Activated T-cell treated with anti-CD3 and anti-CD28 coated beads for 24 hours (primary cell): Measurements from ENCODE around the gene SORCS2.
"Not testable (repeated sequence)": the region's sequence is repeated elsewhere in the genome, so short reads cannot be mapped to it uniquely, and the experiment has no call there.

Source experiments
- DNase-seq: peaks from one replicate; pipeline ENCODE4 v3.0.0-alpha.2; 2020; ENCODE audit warnings: low read depth

Gene SORCS2

GRCh38 chr4:7450775-7451433 is 258.6 kb downstream of the SORCS2 start:
- DNase-seq = no peak

- no peak for DNase-seq
These were observed 259.1 kb downstream of the SORCS2 start for GRCh38 chr4:7451434-7451789.

GRCh38 chr4:7451800-7452199 is 259.5 kb downstream of the SORCS2 start:
- DNase-seq = no peak

- not testable (repeated sequence) for DNase-seq
These were observed 260.5 kb downstream of the SORCS2 start for GRCh38 chr4:7452802-7453201.

GRCh38 chr4:7457201-7458065 is 265.1 kb downstream of the SORCS2 start:
- DNase-seq = no peak

GRCh38 chr4:7458066-7458425 is 265.7 kb downstream of the SORCS2 start:
- no peak for DNase-seq

- no peak for DNase-seq
These were observed 266.1 kb downstream of the SORCS2 start for GRCh38 chr4:7458477-7458876.

- no peak for DNase-seq
These were observed 267.1 kb downstream of the SORCS2 start for GRCh38 chr4:7459471-7459870.

GRCh38 chr4:7460566-7460965 is 268.2 kb downstream of the SORCS2 start:
- DNase-seq = no peak

- no peak for DNase-seq
These were observed 268.9 kb downstream of the SORCS2 start for GRCh38 chr4:7461230-7461629.

- DNase-seq = no peak
These were observed 270.2 kb downstream of the SORCS2 start for GRCh38 chr4:7462509-7462971.

GRCh38 chr4:7463566-7464258 is 271.4 kb downstream of the SORCS2 start:
- no peak for DNase-seq

GRCh38 chr4:7464259-7464655 is 271.9 kb downstream of the SORCS2 start:
- no peak for DNase-seq

GRCh38 chr4:7465017-7465416 is 272.7 kb downstream of the SORCS2 start:
- no peak for DNase-seq

- DNase-seq = no peak
These were observed 273.9 kb downstream of the SORCS2 start for GRCh38 chr4:7466215-7466614.

- no peak for DNase-seq
These were observed 274.6 kb downstream of the SORCS2 start for GRCh38 chr4:7466904-7467303.

- DNase-seq = no peak
These were observed 275.1 kb downstream of the SORCS2 start for GRCh38 chr4:7467471-7467870.

- DNase-seq = no peak
These were observed 276.7 kb downstream of the SORCS2 start for GRCh38 chr4:7469023-7469422.

- no peak for DNase-seq
These were observed 277.8 kb downstream of the SORCS2 start for GRCh38 chr4:7470111-7470510.

GRCh38 chr4:7470522-7471128 is 278.3 kb downstream of the SORCS2 start:
- no peak for DNase-seq

- no peak for DNase-seq
These were observed 280.2 kb downstream of the SORCS2 start for GRCh38 chr4:7472442-7473013.

GRCh38 chr4:7473081-7473480 is 280.7 kb downstream of the SORCS2 start:
- DNase-seq = no peak
